ENCODE data around the gene C2CD2.

GRCh38 chr21:41974752-41975053, 20.9 kb upstream of the C2CD2 start:
- TF ChIP-seq, protein P1, sequence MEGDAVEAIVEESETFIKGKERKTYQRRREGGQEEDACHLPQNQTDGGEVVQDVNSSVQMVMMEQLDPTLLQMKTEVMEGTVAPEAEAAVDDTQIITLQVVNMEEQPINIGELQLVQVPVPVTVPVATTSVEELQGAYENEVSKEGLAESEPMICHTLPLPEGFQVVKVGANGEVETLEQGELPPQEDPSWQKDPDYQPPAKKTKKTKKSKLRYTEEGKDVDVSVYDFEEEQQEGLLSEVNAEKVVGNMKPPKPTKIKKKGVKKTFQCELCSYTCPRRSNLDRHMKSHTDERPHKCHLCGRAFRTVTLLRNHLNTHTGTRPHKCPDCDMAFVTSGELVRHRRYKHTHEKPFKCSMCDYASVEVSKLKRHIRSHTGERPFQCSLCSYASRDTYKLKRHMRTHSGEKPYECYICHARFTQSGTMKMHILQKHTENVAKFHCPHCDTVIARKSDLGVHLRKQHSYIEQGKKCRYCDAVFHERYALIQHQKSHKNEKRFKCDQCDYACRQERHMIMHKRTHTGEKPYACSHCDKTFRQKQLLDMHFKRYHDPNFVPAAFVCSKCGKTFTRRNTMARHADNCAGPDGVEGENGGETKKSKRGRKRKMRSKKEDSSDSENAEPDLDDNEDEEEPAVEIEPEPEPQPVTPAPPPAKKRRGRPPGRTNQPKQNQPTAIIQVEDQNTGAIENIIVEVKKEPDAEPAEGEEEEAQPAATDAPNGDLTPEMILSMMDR (IDR thresholded peaks at IDR 0.05; ENCODE audit: poor library complexity), result no peak
- TF ChIP-seq EZH2phosphoT487 (IDR thresholded peaks at IDR 0.05; ENCODE audit: low read depth, severe bottlenecking, unreplicated experiment) (no peak), EZH2 (IDR thresholded peaks at IDR 0.05; ENCODE audit: borderline replicate concordance) (no peak)
